LoVo (cell line): ENCODE measurements around the gene GRIK4.
A peak's percentile ranks its signal among the peaks of the same experiment; 100 is the strongest.

Experiments used
- DNase-seq: peaks from one replicate; pipeline ENCODE4 v3.0.0-alpha.2; 2016; ENCODE audit warnings: low spot score

The GRIK4 gene

GRCh38 chr11:120642196-120642894, 130.8 kb downstream of the GRIK4 start:
- DNase-seq = no peak

DNA sequence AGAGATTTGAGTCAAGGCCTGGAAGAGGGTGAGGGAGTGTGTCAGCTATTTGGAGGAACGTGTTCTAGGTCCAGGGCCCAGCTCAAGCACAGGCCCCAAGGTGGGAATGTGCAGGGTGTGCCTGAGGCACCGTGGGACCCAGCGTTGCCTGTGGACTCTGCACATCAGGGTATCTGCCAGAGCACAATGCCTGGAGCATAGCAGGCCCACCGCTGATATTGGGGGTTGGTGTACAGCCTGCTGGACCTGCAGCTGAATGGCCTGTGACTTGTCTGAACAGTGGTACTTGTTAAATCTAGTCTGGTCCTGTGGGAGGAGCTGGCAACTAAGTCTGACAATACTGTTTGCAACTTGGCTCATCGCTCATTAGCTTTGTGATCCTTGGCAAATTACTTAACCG, 131.7 kb downstream of the GRIK4 start:
- no peak for DNase-seq

DNA sequence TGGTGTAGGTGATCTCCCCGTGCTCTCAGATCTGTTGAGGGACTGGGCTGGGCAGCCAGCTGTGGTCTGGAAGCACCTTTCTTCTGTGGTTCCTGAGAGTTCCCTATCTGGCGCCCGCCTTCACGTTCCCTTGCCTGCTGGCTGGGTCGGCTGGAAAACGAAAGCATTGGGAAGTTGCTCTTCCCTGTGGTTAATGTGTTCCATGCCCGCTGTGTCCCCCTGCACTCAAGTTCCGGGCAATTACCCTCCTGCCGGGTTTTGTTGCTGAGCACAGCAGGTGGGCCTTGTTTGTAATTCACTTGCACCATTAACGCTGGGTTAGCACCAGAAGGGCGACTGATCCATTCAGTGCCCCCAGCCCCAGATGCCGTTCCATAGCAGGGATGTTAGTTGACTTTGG, 134.1 kb downstream of the GRIK4 start:
- DNase-seq = no peak

DNA sequence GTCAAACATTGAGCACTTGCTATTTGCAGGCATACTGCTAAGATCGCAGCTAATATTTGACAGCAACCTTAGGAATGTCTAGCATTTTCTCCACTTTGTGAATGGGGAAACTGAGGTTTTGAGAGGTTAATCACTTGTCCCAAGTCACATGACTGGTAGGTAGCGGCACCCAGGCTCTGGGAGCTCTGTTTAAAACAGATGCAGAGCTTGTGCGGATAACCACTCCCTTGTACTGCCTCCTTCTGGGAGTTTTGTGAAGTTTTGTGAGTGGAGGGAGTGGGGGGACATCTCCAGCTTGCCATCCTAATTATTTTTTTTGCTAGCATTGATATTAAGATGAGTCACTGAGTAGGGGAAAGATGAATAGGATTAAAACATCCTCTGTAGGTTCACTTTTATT, 134.7 kb downstream of the GRIK4 start:
- no peak for DNase-seq

- no peak for DNase-seq
Observed at GRCh38 chr11:120647681-120648080, 136.1 kb downstream of the GRIK4 start.

DNA sequence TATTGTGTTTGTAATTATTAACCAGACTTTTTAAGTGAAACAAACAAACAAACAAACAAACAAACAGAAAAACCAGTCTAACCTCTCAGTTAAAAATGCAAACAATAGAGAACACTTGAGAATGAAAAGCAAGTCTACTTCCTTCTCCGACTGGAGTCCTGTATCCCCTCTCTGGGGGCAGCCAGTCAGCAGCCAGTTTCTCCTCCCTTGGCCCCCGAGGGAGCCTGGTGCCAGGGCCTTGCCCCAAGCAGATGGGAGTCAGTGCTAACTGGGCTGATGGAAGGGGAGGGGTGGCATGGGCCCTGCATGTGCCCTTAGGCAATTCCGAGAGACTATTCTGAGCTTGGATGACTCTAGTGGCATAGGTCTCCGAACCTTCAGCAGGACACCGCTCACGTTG, 137.2 kb downstream of the GRIK4 start:
- DNase-seq = no peak

DNA sequence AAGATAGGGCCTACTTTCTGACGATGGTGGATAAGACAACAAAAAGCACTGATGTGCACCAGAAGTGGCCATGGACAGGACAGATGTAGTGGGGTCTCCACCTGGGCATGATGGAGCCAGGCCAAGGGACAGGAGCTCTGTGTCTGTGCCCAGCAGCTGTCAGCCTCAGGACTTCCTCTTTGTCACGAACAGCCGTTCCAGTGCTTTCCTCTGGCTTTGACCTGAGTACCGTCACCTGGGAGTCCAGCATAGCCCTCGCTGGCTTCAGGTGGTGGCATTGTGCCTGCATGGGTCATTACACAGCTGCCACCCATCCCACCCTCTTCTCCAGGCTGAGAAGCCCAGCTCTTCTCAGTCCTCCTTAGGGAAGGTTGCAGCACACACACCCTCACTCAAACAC, 137.8 kb downstream of the GRIK4 start:
- no peak for DNase-seq

GRCh38 chr11:120651396-120651795, 139.8 kb downstream of the GRIK4 start:
- no peak for DNase-seq

GRCh38 chr11:120651836-120652235, 140.3 kb downstream of the GRIK4 start:
- DNase-seq = no peak

- DNase-seq = no peak
Observed at GRCh38 chr11:120652705-120653335, 141.3 kb downstream of the GRIK4 start.

DNA sequence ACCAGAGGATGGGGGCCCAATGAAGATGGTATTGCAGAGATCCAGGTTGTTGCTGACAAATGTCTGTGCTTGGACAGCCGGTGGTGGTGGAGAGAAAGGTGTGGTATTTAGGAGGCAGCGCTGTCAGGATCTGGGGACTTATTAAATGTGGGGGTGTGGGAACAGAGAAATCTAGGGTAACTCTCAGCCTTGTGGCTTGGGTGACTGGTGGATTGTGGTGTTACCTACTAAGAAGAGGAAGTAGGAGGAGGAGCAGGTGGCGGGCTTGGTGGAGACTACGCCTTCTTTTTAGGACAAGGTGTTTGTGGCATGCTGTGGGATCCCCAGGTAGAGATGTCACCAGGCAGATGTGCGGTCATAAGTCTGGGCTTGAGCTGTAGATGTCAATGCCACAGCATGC, 144.0 kb downstream of the GRIK4 start:
- DNase-seq = no peak

GRCh38 chr11:120657306-120658070, 145.9 kb downstream of the GRIK4 start:
- no peak for DNase-seq

GRCh38 chr11:120658071-120658423, 146.5 kb downstream of the GRIK4 start:
- no peak for DNase-seq

DNA sequence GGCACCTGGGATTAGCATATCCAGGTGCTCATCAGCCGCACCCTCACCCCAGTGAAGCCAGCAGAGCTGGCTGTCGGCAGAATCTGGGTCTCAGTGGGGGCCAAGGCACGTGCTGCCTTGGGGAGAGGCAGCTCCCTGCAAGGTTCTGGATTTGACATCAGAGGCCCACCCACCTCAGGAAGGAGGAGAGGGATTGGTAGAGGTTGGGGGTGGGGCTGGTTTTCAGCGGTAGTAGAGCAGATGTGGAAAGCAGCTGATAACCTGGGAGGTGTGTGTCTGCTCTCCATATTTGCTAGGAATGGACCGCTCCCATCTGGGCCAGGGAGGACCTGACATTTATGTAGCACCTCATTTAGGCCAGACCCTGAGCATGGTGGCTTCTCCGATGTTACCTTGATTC, 147.5 kb downstream of the GRIK4 start:
- DNase-seq = no peak

GRCh38 chr11:120660024-120660565, 148.5 kb downstream of the GRIK4 start:
- DNase-seq = no peak

GRCh38 chr11:120662071-120662676, 150.6 kb downstream of the GRIK4 start:
- no peak for DNase-seq

DNA sequence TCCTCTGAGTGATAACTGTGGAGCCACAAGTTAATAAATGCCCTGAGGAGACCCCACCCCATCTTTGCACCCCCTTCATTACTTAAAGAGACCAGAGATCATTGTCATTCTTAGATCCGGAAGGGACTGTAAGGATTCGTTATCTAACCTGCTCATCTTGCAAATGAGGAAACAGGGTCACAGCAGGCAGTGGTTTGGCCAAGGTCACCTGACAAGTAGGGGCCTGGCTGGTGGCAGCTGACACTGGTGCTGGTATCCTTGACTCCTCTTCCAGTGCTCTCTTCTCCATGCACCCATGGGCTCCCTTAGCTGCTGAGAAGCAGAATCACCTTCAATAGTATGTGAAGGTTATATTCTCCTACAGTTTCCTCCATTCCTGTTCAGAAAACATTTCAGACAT, 151.6 kb downstream of the GRIK4 start:
- DNase-seq = no peak

DNA sequence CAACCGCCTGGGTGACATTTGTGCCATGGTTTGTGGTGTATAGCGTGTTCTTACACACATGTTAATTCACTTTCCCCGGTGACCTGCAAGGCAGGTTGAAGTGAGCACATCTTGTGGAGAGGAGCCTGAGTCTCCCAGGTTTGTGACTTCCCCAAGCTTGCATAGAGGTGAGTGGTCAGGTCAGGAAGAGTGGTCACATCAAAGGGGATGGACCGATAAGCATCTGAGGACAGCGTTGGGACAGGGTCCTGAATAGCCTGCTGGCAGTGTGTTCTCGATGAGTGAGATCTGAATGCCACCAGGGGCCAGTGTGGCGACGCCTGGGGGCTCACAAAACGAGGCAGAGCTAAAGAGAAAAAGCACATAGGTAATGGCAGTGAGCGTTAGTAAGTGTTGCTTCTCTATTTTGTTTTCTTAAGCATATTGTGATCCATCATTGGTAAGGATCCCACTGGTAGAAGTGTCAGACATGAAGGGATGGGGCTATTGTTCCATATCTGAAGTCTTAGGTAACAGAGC, 154.6 kb downstream of the GRIK4 start:
- DNase-seq = no peak

- DNase-seq = no peak
Observed at GRCh38 chr11:120667281-120667680, 155.7 kb downstream of the GRIK4 start.

- no peak for DNase-seq
Observed at GRCh38 chr11:120667934-120668333, 156.4 kb downstream of the GRIK4 start.

GRCh38 chr11:120668537-120668936, 157.0 kb downstream of the GRIK4 start:
- no peak for DNase-seq

DNA sequence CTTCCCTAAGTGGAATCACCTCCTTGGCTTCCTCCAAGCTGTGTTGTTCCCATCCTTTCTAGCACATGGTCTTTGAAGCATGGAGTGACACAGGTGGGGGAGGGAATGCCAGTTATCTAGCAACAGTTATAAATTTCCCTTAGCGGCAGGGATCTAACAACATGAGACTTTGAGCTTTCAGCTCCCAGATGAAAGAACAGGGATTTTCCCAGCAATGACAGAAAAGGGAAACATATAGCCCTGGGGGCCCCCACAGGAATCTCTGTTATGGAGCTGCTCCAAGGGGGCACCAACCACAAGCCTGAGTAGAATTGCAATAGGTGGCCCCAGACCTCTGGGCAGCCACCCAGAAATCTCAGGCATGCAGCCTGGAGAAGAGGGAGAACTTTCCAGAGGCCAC, 163.0 kb downstream of the GRIK4 start:
- DNase-seq = peak; percentile 26
